ENCODE results near the gene PALB2. TPM values are rescaled to one million over a fixed set of nuclear protein-coding genes. Genes with fewer than 3 reads are reported as not detected.
A peak's percentile ranks its signal among the peaks of the same experiment; 100 is the strongest.

Gene PALB2
- total RNA-seq, 1 donor from 2014 or later = 4.9 TPM

GRCh38 chr16:23562505-23562904 is 78.6 kb downstream of the PALB2 start:
- DNase-seq (ENCODE audit: missing footprints) = no peak
- intact Hi-C loops (cut with DNase I) = no loop called here
- no peak for ATAC-seq

DNA sequence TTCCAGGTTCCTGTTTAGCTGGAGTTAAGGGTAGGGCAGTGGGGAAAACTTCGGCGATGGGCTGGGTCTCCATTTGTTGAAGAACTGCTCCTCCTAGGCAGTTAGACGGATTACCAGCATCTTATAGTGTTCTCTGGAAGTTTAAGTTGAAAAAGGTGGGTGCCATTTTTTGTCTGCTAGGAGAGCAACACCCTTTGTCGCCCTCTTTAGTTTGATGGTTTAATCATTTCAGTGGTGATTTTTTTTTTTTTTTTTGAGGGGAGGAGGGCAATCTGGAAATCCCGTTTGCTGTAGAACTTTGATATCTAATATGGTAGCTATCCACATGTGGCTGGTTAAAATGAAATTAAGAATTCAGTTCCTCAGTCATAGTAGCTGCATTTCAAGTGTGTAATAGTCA is 79.5 kb downstream of the PALB2 start:
- intact Hi-C loops (cut with DNase I) = no loop called here
- no peak for ATAC-seq
- DNase-seq (ENCODE audit: missing footprints) = no peak

DNA sequence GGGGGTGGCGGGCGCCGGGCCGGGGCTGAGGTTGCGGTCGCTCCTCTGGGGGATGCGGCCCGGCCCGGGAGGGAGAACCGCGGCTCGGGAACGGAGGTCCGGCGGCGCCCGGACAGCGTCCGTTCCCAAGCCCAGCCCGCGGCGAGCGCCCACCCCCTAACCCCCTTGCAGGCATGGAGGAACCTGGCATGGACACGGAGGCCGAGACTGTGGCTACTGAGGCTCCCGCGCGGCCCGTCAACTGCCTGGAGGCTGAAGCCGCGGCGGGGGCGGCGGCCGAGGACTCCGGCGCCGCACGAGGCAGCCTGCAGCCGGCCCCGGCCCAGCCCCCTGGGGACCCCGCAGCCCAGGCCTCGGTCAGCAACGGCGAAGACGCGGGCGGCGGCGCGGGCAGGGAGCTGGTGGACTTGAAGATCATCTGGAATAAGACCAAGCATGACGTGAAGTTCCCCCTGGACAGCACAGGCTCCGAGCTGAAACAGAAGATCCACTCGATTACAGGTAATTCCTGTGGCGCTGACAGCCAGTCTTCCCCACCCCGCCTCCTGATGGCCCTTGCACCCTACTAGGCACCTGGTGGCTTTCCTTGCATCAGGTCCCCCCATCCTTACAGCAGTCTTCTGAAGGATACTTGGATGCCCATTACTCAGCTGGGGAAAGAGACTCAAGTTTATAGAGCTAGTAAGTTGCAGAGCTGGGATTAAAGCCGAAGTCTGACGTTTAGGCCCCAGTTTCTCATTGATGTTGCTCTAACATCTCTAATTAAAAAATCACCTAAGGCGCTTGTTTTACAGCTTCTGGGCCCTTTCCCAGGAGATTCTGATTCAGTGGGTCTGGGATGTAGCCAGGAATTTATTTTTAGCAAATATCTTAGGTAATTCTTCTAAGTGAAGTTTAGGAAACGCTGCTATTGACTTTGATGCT is 83.1 kb downstream of the PALB2 start:
- DNase-seq (ENCODE audit: missing footprints) (peak; percentile 75), ATAC-seq (peak; percentile 1)
- intact Hi-C loops (cut with DNase I) = loop anchor here (1.0 to 2.0 kb wide), 4 partner anchors 39 to 105 kb away; partner anchors contain the start of genes COG7, DCTN5, GGA2 and NDUFAB1

GRCh38 chr16:23556881-23557778 is 84.0 kb downstream of the PALB2 start, which contains the start of the genes EARS2 and UBFD1:
EARS2 (minus strand) TSS chr16:23557350; CDS start chr16:23557343, 7 bp downstream.
UBFD1 (plus strand) TSS chr16:23557727; CDS start chr16:23557743, 16 bp downstream.
- peak; percentile 96 for ATAC-seq
- peak; percentile 98 for DNase-seq (ENCODE audit: missing footprints)

GRCh38 chr16:23554536-23554935 is 86.6 kb downstream of the PALB2 start:
- DNase-seq (ENCODE audit: missing footprints) = no peak
- no peak for ATAC-seq
- intact Hi-C loops (cut with DNase I) = no loop called here

More at GRCh38 chr16:23556881-23557778, 84.0 kb downstream of the PALB2 start, which contains the start of the genes EARS2 and UBFD1:
- intact Hi-C loops (cut with DNase I) = loop anchor here (1.0 to 2.0 kb wide), 4 partner anchors 40 to 104 kb away; partner anchors contain the start of genes COG7, DCTN5, GGA2 and NDUFAB1

Other genes with a start within 250 kb of the PALB2 start
- 9.8 TPM for gene COG7, start 188.1 kb downstream of the PALB2 start, total RNA-seq
- gene GGA2, start 130.8 kb downstream of the PALB2 start, total RNA-seq = 51.7 TPM
- 24.9 TPM for gene EARS2, start 84.0 kb downstream of the PALB2 start, total RNA-seq
- 66.4 TPM for gene UBFD1, start 83.6 kb downstream of the PALB2 start, total RNA-seq
- gene NDUFAB1, start 45.0 kb downstream of the PALB2 start, total RNA-seq = 577 TPM
- gene DCTN5, start 156 bp upstream of the PALB2 start, total RNA-seq = 38.2 TPM
- gene PLK1, start 37.6 kb upstream of the PALB2 start, total RNA-seq = 1.2 TPM
- not detected for gene ERN2, start 71.9 kb upstream of the PALB2 start, total RNA-seq
- gene CHP2, start 113.7 kb upstream of the PALB2 start, total RNA-seq = not detected
- gene PRKCB, start 194.7 kb upstream of the PALB2 start, total RNA-seq = 2.2 TPM

Measured in Right ventricle myocardium inferior (tissue), 1 donor.